GM12874 (cell line): ENCODE results near the gene VPS25.

Experiments
- TF ChIP-seq, protein P1 (sequence below): IDR thresholded peaks from 2 replicates; pipeline ENCODE4 v1.5.1; 2011; ENCODE audit warnings: low read depth, mild to moderate bottlenecking, control low read depth, low read length, moderate library complexity; ENCODE audit not compliant: insufficient read depth

VPS25 gene

GRCh38 chr17:42803074-42803883 is 30.0 kb downstream of the VPS25 start:
- TF ChIP-seq, protein P1, sequence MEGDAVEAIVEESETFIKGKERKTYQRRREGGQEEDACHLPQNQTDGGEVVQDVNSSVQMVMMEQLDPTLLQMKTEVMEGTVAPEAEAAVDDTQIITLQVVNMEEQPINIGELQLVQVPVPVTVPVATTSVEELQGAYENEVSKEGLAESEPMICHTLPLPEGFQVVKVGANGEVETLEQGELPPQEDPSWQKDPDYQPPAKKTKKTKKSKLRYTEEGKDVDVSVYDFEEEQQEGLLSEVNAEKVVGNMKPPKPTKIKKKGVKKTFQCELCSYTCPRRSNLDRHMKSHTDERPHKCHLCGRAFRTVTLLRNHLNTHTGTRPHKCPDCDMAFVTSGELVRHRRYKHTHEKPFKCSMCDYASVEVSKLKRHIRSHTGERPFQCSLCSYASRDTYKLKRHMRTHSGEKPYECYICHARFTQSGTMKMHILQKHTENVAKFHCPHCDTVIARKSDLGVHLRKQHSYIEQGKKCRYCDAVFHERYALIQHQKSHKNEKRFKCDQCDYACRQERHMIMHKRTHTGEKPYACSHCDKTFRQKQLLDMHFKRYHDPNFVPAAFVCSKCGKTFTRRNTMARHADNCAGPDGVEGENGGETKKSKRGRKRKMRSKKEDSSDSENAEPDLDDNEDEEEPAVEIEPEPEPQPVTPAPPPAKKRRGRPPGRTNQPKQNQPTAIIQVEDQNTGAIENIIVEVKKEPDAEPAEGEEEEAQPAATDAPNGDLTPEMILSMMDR, result no peak

DNA sequence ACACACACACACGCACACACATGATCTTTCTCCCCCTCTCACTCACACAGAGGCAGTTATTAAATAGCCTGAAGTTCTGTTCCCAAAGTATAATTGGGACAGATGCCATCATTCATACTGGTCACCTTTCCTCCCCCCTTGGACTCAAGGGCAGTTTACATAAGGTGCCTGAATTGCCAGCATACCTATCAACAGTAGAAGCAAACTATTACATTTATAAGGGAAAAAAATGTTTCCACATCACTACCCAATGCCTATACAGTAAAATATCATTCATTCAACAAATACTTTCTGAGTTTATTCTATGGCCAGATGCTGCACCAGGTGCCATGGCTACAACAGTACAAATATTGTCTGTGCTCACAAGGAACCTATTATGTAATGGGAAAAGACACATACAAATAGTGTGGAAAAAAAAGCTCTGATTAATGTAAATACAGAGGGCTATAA is 31.7 kb downstream of the VPS25 start:
- TF ChIP-seq, protein P1, result no peak

- TF ChIP-seq, protein P1, result no peak
These were observed 33.0 kb downstream of the VPS25 start for GRCh38 chr17:42806249-42806648.

DNA sequence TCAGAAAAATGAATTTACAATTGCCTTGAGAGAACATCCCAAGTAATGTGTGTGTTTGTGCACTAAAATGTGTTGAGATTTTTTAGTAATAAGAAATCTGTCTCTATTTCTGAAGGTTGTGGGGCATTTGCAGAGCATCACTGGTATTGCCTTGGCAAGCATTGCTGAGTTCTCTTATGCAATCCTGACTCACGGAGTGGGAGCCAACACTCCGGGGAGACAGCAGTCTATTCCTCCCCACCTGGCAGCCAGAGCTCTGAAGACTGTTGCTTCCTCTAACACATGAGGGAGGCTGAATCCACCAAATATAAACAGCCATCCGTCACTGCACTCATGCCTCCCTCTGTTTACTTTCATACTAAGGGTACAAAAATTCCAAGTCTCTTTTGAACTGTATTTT is 36.0 kb downstream of the VPS25 start:
- TF ChIP-seq, protein P1, result no peak

DNA sequence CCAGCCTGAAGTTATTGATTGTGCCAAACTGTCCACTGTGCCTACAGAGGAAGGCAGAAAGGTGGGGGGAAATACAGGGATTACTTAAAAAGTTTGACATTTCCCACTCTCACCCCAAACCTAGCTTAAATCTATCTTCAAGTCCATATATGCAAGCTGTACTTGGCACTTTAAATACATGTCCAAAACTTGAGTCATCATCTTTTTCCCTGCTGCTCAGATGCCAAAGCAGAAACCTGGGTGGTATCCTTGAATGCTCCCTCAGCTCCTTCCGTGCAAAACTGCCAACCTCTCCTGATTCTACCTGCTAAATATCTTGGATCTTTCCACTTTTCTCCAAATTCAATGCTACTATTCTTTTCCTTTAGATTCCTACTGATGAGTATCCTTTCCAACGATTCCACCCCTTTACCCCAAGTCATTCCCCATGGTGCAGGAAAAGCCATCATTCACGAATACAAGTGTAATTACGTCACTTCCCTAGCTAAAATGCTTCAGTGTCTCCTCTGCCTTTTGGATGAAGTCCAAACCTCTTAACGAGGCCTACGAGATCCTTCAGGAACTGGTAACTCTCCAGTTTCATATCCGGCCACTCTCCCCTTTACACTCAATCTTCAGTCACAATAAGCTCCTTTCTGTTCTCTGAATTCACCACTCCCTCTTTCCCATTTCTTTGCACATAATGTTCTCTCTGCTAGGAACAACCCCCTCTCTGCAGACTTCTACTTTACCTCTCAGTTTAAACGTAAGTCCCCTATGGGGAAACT is 41.6 kb downstream of the VPS25 start:
- TF ChIP-seq, protein P1, result no peak

DNA sequence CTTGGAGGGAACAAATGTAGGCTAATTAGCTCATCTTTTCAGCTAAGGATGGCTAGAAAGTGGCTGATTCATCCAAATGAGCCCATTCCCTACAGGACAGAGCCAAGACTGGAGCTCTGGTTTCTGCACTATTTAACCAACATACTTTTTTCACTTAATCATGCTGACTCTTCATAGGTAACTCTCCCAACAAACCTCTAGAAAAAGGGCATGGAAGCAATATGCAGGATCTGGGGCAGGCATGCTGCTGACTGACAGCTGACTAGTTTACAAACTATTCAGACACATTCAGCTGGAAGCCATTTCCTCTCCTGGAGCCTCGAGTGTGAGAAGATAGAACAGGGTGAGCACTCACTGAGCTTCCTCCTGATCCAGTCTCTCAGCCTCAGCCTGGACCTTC is 44.6 kb downstream of the VPS25 start:
- TF ChIP-seq, protein P1, result no peak

DNA sequence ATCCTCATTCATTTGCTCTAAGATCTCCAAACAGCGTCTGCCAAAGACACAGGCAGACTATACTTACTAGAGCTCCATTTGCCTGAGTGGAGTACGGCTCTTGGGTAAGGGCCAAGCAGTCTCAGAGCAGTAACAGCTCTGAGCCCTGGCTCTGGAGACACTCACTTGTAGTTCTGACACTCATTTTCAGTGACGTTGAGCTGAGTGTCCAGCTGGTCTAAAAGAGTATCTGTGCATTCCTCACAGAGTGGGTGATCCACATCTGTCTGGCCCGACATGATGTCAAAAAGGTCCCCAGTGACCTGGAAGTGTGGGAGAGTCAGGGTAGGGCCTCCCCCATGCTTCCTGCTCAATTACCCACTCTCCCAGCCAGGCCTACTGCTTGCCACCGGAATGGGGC is 45.1 kb downstream of the VPS25 start:
- TF ChIP-seq, protein P1, result no peak
